ENCODE measurements around the gene AMN1.

AMN1 gene

GRCh38 chr12:31756977-31757420 lies 28.2 kb upstream of the AMN1 start:
- no peak for TF ChIP-seq REST (IDR thresholded peaks at IDR 0.05; ENCODE audit: insufficient read depth in 1 of 2, low read depth in 2 of 2, low read length in 2 of 2)
- TF ChIP-seq TAF1 (IDR thresholded peaks at IDR 0.05; ENCODE audit: borderline replicate concordance, insufficient read depth, low read length): no peak
- no peak for TF ChIP-seq SIN3A (IDR thresholded peaks at IDR 0.05; ENCODE audit: borderline replicate concordance, insufficient read depth, low read length)
- TF ChIP-seq FOXP2 (optimal IDR thresholded peaks at IDR 0.05; ENCODE audit: borderline replicate concordance, extremely low read depth, extremely low read length, insufficient read depth): no peak
- TF ChIP-seq POLR2AphosphoS5 (IDR thresholded peaks at IDR 0.05; ENCODE audit: low read depth, low read length): no peak

- no peak for TF ChIP-seq SIN3A (IDR thresholded peaks at IDR 0.05; ENCODE audit: borderline replicate concordance, insufficient read depth, low read length)
- no peak for TF ChIP-seq POLR2AphosphoS5 (IDR thresholded peaks at IDR 0.05; ENCODE audit: low read depth, low read length)
- no peak for TF ChIP-seq REST (IDR thresholded peaks at IDR 0.05; ENCODE audit: insufficient read depth in 1 of 2, low read depth in 2 of 2, low read length in 2 of 2)
- TF ChIP-seq FOXP2 (optimal IDR thresholded peaks at IDR 0.05; ENCODE audit: borderline replicate concordance, extremely low read depth, extremely low read length, insufficient read depth): no peak
- TF ChIP-seq TAF1 (IDR thresholded peaks at IDR 0.05; ENCODE audit: borderline replicate concordance, insufficient read depth, low read length): no peak
Observed at GRCh38 chr12:31752450-31752849, 23.6 kb upstream of the AMN1 start.

- no peak for TF ChIP-seq TAF1 (IDR thresholded peaks at IDR 0.05; ENCODE audit: borderline replicate concordance, insufficient read depth, low read length)
- TF ChIP-seq REST (IDR thresholded peaks at IDR 0.05; ENCODE audit: insufficient read depth in 1 of 2, low read depth in 2 of 2, low read length in 2 of 2): no peak
Observed at GRCh38 chr12:31751085-31751484, 22.3 kb upstream of the AMN1 start.

GRCh38 chr12:31750747-31751039 lies 21.9 kb upstream of the AMN1 start:
- TF ChIP-seq SIN3A (IDR thresholded peaks at IDR 0.05; ENCODE audit: borderline replicate concordance, insufficient read depth, low read length) (no peak), FOXP2 (optimal IDR thresholded peaks at IDR 0.05; ENCODE audit: borderline replicate concordance, extremely low read depth, extremely low read length, insufficient read depth) (no peak), POLR2AphosphoS5 (IDR thresholded peaks at IDR 0.05; ENCODE audit: low read depth, low read length) (no peak), TAF1 (IDR thresholded peaks at IDR 0.05; ENCODE audit: borderline replicate concordance, insufficient read depth, low read length) (no peak), REST (IDR thresholded peaks at IDR 0.05; ENCODE audit: insufficient read depth in 1 of 2, low read depth in 2 of 2, low read length in 2 of 2) (no peak)

GRCh38 chr12:31749024-31749704 lies 20.3 kb upstream of the AMN1 start:
- TF ChIP-seq FOXP2 (optimal IDR thresholded peaks at IDR 0.05; ENCODE audit: borderline replicate concordance, extremely low read depth, extremely low read length, insufficient read depth) (no peak), SIN3A (IDR thresholded peaks at IDR 0.05; ENCODE audit: borderline replicate concordance, insufficient read depth, low read length) (peak; percentile 72; the same call in 1 of the 2 replicates), TAF1 (IDR thresholded peaks at IDR 0.05; ENCODE audit: borderline replicate concordance, insufficient read depth, low read length) (0 out of 2 replicates have a peak, but pooled peaks have one; percentile 40), POLR2AphosphoS5 (IDR thresholded peaks at IDR 0.05; ENCODE audit: low read depth, low read length) (peak; percentile 42; the same call in 1 of the 2 replicates), REST (IDR thresholded peaks at IDR 0.05; ENCODE audit: insufficient read depth in 1 of 2, low read depth in 2 of 2, low read length in 2 of 2) (no peak)

Measured in PFSK-1 (cell line).